DOHH2 (cell line): ENCODE measurements around the gene SCN2A.

Experiments
- H3F3A ChIP-seq: fragments of 200-600 bp; sonication (generic), shearing (Covaris generic); 2 replicates; pipeline ENCODE4 v1.6.0; 2016; ENCODE audit warnings: antibody characterized with exemption, mild to moderate bottlenecking; ENCODE audit not compliant: control insufficient read depth, insufficient read depth
- H3K27ac ChIP-seq: fragments of 200-600 bp; sonication (generic); 2 replicates; pipeline ENCODE4 v1.5.1; 2014; ENCODE audit warnings: low read depth, mild to moderate bottlenecking, low read length, moderate library complexity
- H3K27me3 ChIP-seq: fragments of 200-600 bp; sonication (generic); 2 replicates; pipeline ENCODE4 v1.6.1; 2014; ENCODE audit warnings: mild to moderate bottlenecking, low read length, mixed read lengths; ENCODE audit not compliant: control insufficient read depth
- H3K36me3 ChIP-seq: fragments of 200-600 bp; sonication (generic); 2 replicates; pipeline ENCODE4 v1.6.1; 2014; ENCODE audit warnings: mild to moderate bottlenecking, low read length, moderate library complexity, mixed read lengths; ENCODE audit not compliant: control insufficient read depth
- H3K4me1 ChIP-seq: fragments of 200-600 bp; sonication (generic); 2 replicates; pipeline ENCODE4 v1.6.1; 2014; ENCODE audit warnings: mild to moderate bottlenecking, low read length, mixed read lengths; ENCODE audit not compliant: control insufficient read depth
- H3K4me2 ChIP-seq: fragments of 200-600 bp; sonication (generic); 2 replicates; pipeline ENCODE4 v1.6.0; 2014; ENCODE audit warnings: mild to moderate bottlenecking, low read length, moderate library complexity
- H3K4me3 ChIP-seq: fragments of 200-600 bp; sonication (generic); 2 replicates; pipeline ENCODE4 v1.5.1; 2014; ENCODE audit warnings: mild to moderate bottlenecking, low read length, mixed read lengths
- H3K79me2 ChIP-seq: fragments of 200-600 bp; sonication (generic); 2 replicates; pipeline ENCODE4 v1.6.1; 2014; ENCODE audit warnings: mild to moderate bottlenecking, low read length, mixed read lengths; ENCODE audit not compliant: control insufficient read depth
- H3K9me2 ChIP-seq: fragments of 200-600 bp; sonication (generic); replicated peaks from 2 replicates; pipeline ENCODE4 v1.6.1; 2014; ENCODE audit warnings: mild to moderate bottlenecking, low read length, mixed read lengths; ENCODE audit not compliant: control insufficient read depth
- H3K9me3 ChIP-seq: fragments of 200-600 bp; sonication (generic); 2 replicates; pipeline ENCODE4 v1.6.1; 2014; ENCODE audit warnings: antibody characterized with exemption, low read length, mixed read lengths; ENCODE audit not compliant: control insufficient read depth, insufficient read depth
- H4K20me1 ChIP-seq: fragments of 200-600 bp; sonication (generic); 2 replicates; pipeline ENCODE4 v1.6.0; 2014; ENCODE audit warnings: low read depth, mild to moderate bottlenecking, antibody characterized with exemption, low read length, moderate library complexity; ENCODE audit not compliant: control insufficient read depth, insufficient read depth
- CTCF ChIP-seq: fragments of 200-600 bp; sonication (generic); IDR thresholded peaks from one replicate; pipeline ENCODE4 v1.5.1; 2014; ENCODE audit warnings: antibody characterized with exemption, mild to moderate bottlenecking, low read depth, low read length; ENCODE audit not compliant: poor library complexity, severe bottlenecking
- EZH2phosphoT487 ChIP-seq: fragments of 200-600 bp; sonication (generic); IDR thresholded peaks from 2 replicates; pipeline ENCODE4 v1.6.1; 2017; ENCODE audit warnings: borderline replicate concordance, mild to moderate bottlenecking, antibody characterized with exemption, low read length, moderate library complexity, mixed read lengths

The SCN2A gene

DNA sequence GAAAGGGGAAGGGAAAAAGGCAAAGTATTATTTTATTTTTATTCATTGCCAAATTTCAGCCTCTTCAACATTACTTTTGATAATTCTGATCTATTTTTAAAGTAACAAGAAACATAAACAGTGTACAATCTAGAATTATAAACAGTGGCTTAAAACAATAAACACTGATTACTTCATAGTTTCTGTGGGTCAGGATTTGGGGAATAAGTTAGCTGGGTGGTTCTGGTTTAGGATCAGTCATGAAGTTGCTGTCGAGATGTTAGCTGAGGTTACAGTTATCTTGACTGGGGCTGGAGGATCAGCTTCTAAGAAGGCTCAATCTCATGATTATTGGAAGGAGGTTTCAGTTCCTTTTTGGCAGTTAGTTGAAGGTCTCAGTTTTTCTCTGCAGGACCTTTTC lies 109.2 kb downstream of the SCN2A start:
- Histone ChIP-seq H3K4me1 (no peaks in the 10 kb centered on the region), H3K4me2 (no peak overlapping the region), H3K4me3 (no peak overlapping the region), H3K9me3 (no peaks in the 10 kb centered on the region), H3K36me3 (no peaks in the 10 kb centered on the region), H4K20me1 (no peaks in the 10 kb centered on the region), H3F3A (no peaks in the 10 kb centered on the region), H3K9me2 (no peaks in the 10 kb centered on the region), H3K27me3 (no peaks in the 10 kb centered on the region), H3K27ac (no peak overlapping the region), H3K79me2 (no peaks in the 10 kb centered on the region)
- TF ChIP-seq EZH2phosphoT487 (no peak), CTCF (no peak)

- H3K36me3 ChIP-seq: no peaks in the 10 kb centered on the region
- H3K4me2 ChIP-seq: no peak overlapping the region
- no peaks in the 10 kb centered on the region for H3F3A ChIP-seq
- no peaks in the 10 kb centered on the region for H3K9me3 ChIP-seq
- H3K27me3 ChIP-seq: no peaks in the 10 kb centered on the region
- no peaks in the 10 kb centered on the region for H3K79me2 ChIP-seq
- no peak for TF ChIP-seq EZH2phosphoT487
- no peak overlapping the region for H3K4me3 ChIP-seq
- H3K27ac ChIP-seq: no peak overlapping the region
- H3K4me1 ChIP-seq: no peaks in the 10 kb centered on the region
- H3K9me2 ChIP-seq: no peaks in the 10 kb centered on the region
- H4K20me1 ChIP-seq: no peaks in the 10 kb centered on the region
These were observed 110.0 kb downstream of the SCN2A start for GRCh38 chr2:165349181-165349580.

GRCh38 chr2:165357758-165358157 lies 118.5 kb downstream of the SCN2A start:
- no peak overlapping the region for H3K4me2 ChIP-seq
- no peaks in the 10 kb centered on the region for H3K36me3 ChIP-seq
- no peaks in the 10 kb centered on the region for H3K9me3 ChIP-seq
- H4K20me1 ChIP-seq: no peaks in the 10 kb centered on the region
- no peaks in the 10 kb centered on the region for H3F3A ChIP-seq
- H3K9me2 ChIP-seq: no peaks in the 10 kb centered on the region
- no peaks in the 10 kb centered on the region for H3K4me1 ChIP-seq
- H3K27me3 ChIP-seq: no peaks in the 10 kb centered on the region
- H3K79me2 ChIP-seq: no peaks in the 10 kb centered on the region
- TF ChIP-seq CTCF (no peak), EZH2phosphoT487 (no peak)
- no peak overlapping the region for H3K4me3 ChIP-seq
- H3K27ac ChIP-seq: no peak overlapping the region

- H3K27me3 ChIP-seq: no peaks in the 10 kb centered on the region
- H3K79me2 ChIP-seq: no peaks in the 10 kb centered on the region
- H3K9me2 ChIP-seq: no peaks in the 10 kb centered on the region
- no peaks in the 10 kb centered on the region for H3K4me1 ChIP-seq
- TF ChIP-seq EZH2phosphoT487 (no peak), CTCF (no peak)
- no peaks in the 10 kb centered on the region for H3K9me3 ChIP-seq
- no peak overlapping the region for H3K4me3 ChIP-seq
- no peaks in the 10 kb centered on the region for H4K20me1 ChIP-seq
- no peak overlapping the region for H3K4me2 ChIP-seq
- H3F3A ChIP-seq: no peaks in the 10 kb centered on the region
- no peak overlapping the region for H3K27ac ChIP-seq
- no peaks in the 10 kb centered on the region for H3K36me3 ChIP-seq
These were observed 122.3 kb downstream of the SCN2A start for GRCh38 chr2:165361514-165361913.
